ENCODE data around the gene LITAF. TPM values are rescaled to one million over a fixed set of nuclear protein-coding genes. Genes with fewer than 3 reads are reported as not detected.
"Not testable (repeated sequence)": the region's sequence is repeated elsewhere in the genome, so short reads cannot be mapped to it uniquely, and the experiment has no call there.

LITAF gene
- total RNA-seq, 5 donors from 2014 or later (not counting 1 experiment from before 2014, with no cell fraction given): 150 to 256 (median 161) TPM

- Histone ChIP-seq H3K9me3 (no peaks in the 10 kb centered on the region), H3K27me3 (replicated peaks in 1 of 2; ENCODE audit: control insufficient read depth in 2 of 2, extremely low read depth in 1 of 2, insufficient read depth in 2 of 2, low read length in 1 of 2) (no peaks in the 10 kb centered on the region), H3K4me3 (ENCODE audit: control insufficient read depth in 1 of 2, extremely low read depth in 1 of 2, low read length in 1 of 2) (no peak overlapping the region), H3K27ac (ENCODE audit: low read length) (no peak overlapping the region), H3K36me3 (ENCODE audit: control insufficient read depth in 2 of 2, extremely low read depth in 1 of 2, insufficient read depth in 1 of 2, low read length in 1 of 2) (no peaks in the 10 kb centered on the region), H3K4me1 (ENCODE audit: control insufficient read depth in 1 of 2, extremely low read depth in 1 of 2, insufficient read depth in 2 of 2, low read length in 2 of 2) (no peaks in the 10 kb centered on the region)
- 85% methylated on average over 12 of the region's 14 CpGs for WGBS (ENCODE audit: insufficient coverage)
- Mint-ChIP-seq H3K27ac (no peak overlapping the region), H3K4me1 (no peaks in the 10 kb centered on the region), H3K27me3 (no peaks in the 10 kb centered on the region), H3K36me3 (no peaks in the 10 kb centered on the region), H3K4me3 (no peak overlapping the region), H3K9me3 (no peaks in the 10 kb centered on the region)
- CTCF ChIA-PET: interaction anchor here in 1 of 2 donors (0.5 kb wide), 1 partner anchor 1332 kb away, joined by 3 read pairs; no protein-coding TSS in a partner anchor
- DNase-seq (no peak), ATAC-seq (replicated peaks in 1 of 4) (no peak)
- POLR2A ChIA-PET: interaction anchor here in 1 of 2 donors (0.6 kb wide), 1 partner anchor 22 kb away, joined by 3 read pairs; no protein-coding TSS in a partner anchor
These were observed 72.4 kb downstream of the LITAF start for GRCh38 chr16:11514283-11514682.

- H3K27ac ChIP-seq (ENCODE audit: low read length); H3K27ac Mint-ChIP-seq; H3K9me3 ChIP-seq; H3K27me3 ChIP-seq (replicated peaks in 1 of 2; ENCODE audit: control insufficient read depth in 2 of 2, extremely low read depth in 1 of 2, insufficient read depth in 2 of 2, low read length in 1 of 2); DNase-seq; H3K4me1 ChIP-seq (ENCODE audit: control insufficient read depth in 1 of 2, extremely low read depth in 1 of 2, insufficient read depth in 2 of 2, low read length in 2 of 2); H3K9me3 Mint-ChIP-seq; H3K36me3 ChIP-seq (ENCODE audit: control insufficient read depth in 2 of 2, extremely low read depth in 1 of 2, insufficient read depth in 1 of 2, low read length in 1 of 2); H3K4me3 Mint-ChIP-seq; ATAC-seq (replicated peaks in 1 of 4); H3K27me3 Mint-ChIP-seq; POLR2A ChIA-PET; CTCF ChIA-PET; H3K4me1 Mint-ChIP-seq; H3K36me3 Mint-ChIP-seq; H3K4me3 ChIP-seq (ENCODE audit: control insufficient read depth in 1 of 2, extremely low read depth in 1 of 2, low read length in 1 of 2): not testable (repeated sequence)
- WGBS (ENCODE audit: insufficient coverage): 100% methylated on average over 4 of the region's 13 CpGs
These were observed 73.4 kb downstream of the LITAF start for GRCh38 chr16:11513366-11513765.

GRCh38 chr16:11511801-11512200, 74.9 kb downstream of the LITAF start:
- no peaks in the 10 kb centered on the region for H3K36me3 ChIP-seq (ENCODE audit: control insufficient read depth in 2 of 2, extremely low read depth in 1 of 2, insufficient read depth in 1 of 2, low read length in 1 of 2)
- no peaks in the 10 kb centered on the region for H3K9me3 ChIP-seq
- ATAC-seq (replicated peaks in 1 of 4) (no peak), DNase-seq (no peak)
- ChIA-PET POLR2A (no interaction called here), CTCF (no interaction called here)
- no peaks in the 10 kb centered on the region for H3K4me1 ChIP-seq (ENCODE audit: control insufficient read depth in 1 of 2, extremely low read depth in 1 of 2, insufficient read depth in 2 of 2, low read length in 2 of 2)
- WGBS (ENCODE audit: insufficient coverage): 86% methylated on average over 6 of the region's 6 CpGs
- H3K27ac Mint-ChIP-seq: no peak overlapping the region
- no peaks in the 10 kb centered on the region for H3K9me3 Mint-ChIP-seq
- no peaks in the 10 kb centered on the region for H3K27me3 Mint-ChIP-seq
- H3K36me3 Mint-ChIP-seq: no peaks in the 10 kb centered on the region
- no peak overlapping the region for H3K27ac ChIP-seq (ENCODE audit: low read length)
- H3K27me3 ChIP-seq (replicated peaks in 1 of 2; ENCODE audit: control insufficient read depth in 2 of 2, extremely low read depth in 1 of 2, insufficient read depth in 2 of 2, low read length in 1 of 2): peaks cover 0 to 6% of the 10 kb centered on the region in 2 experiments
- no peak overlapping the region for H3K4me3 ChIP-seq (ENCODE audit: control insufficient read depth in 1 of 2, extremely low read depth in 1 of 2, low read length in 1 of 2)
- no peak overlapping the region for H3K4me3 Mint-ChIP-seq
- no peaks in the 10 kb centered on the region for H3K4me1 Mint-ChIP-seq

GRCh38 chr16:11511328-11511727, 75.4 kb downstream of the LITAF start:
- H3K9me3 Mint-ChIP-seq: no peaks in the 10 kb centered on the region
- WGBS (ENCODE audit: insufficient coverage): 100% methylated on average over 1 of the region's 2 CpGs
- Histone ChIP-seq H3K4me3 (ENCODE audit: control insufficient read depth in 1 of 2, extremely low read depth in 1 of 2, low read length in 1 of 2) (no peak overlapping the region), H3K27ac (ENCODE audit: low read length) (no peak overlapping the region), H3K4me1 (ENCODE audit: control insufficient read depth in 1 of 2, extremely low read depth in 1 of 2, insufficient read depth in 2 of 2, low read length in 2 of 2) (no peaks in the 10 kb centered on the region), H3K36me3 (ENCODE audit: control insufficient read depth in 2 of 2, extremely low read depth in 1 of 2, insufficient read depth in 1 of 2, low read length in 1 of 2) (no peaks in the 10 kb centered on the region), H3K9me3 (no peaks in the 10 kb centered on the region), H3K27me3 (replicated peaks in 1 of 2; ENCODE audit: control insufficient read depth in 2 of 2, extremely low read depth in 1 of 2, insufficient read depth in 2 of 2, low read length in 1 of 2) (peaks cover 0 to 9% of the 10 kb centered on the region in 2 experiments)
- POLR2A ChIA-PET: no interaction called here
- CTCF ChIA-PET: no interaction called here
- ATAC-seq (replicated peaks in 1 of 4) (no peak), DNase-seq (no peak)
- H3K27me3 Mint-ChIP-seq: no peaks in the 10 kb centered on the region
- H3K4me3 Mint-ChIP-seq: no peak overlapping the region
- no peaks in the 10 kb centered on the region for H3K36me3 Mint-ChIP-seq
- H3K27ac Mint-ChIP-seq: no peak overlapping the region
- H3K4me1 Mint-ChIP-seq: no peaks in the 10 kb centered on the region

GRCh38 chr16:11510178-11510973, 76.3 kb downstream of the LITAF start:
- no peak overlapping the region for H3K27ac Mint-ChIP-seq
- Histone ChIP-seq H3K4me1 (ENCODE audit: control insufficient read depth in 1 of 2, extremely low read depth in 1 of 2, insufficient read depth in 2 of 2, low read length in 2 of 2) (no peaks in the 10 kb centered on the region), H3K4me3 (ENCODE audit: control insufficient read depth in 1 of 2, extremely low read depth in 1 of 2, low read length in 1 of 2) (no peak overlapping the region), H3K9me3 (no peaks in the 10 kb centered on the region), H3K27me3 (replicated peaks in 1 of 2; ENCODE audit: control insufficient read depth in 2 of 2, extremely low read depth in 1 of 2, insufficient read depth in 2 of 2, low read length in 1 of 2) (peaks cover 0 to 9% of the 10 kb centered on the region in 2 experiments), H3K27ac (ENCODE audit: low read length) (no peak overlapping the region), H3K36me3 (ENCODE audit: control insufficient read depth in 2 of 2, extremely low read depth in 1 of 2, insufficient read depth in 1 of 2, low read length in 1 of 2) (no peaks in the 10 kb centered on the region)
- 81% methylated on average over 11 of the region's 12 CpGs for WGBS (ENCODE audit: insufficient coverage)
- no peaks in the 10 kb centered on the region for H3K9me3 Mint-ChIP-seq
- DNase-seq (no peak), ATAC-seq (replicated peaks in 1 of 4) (no peak)
- ChIA-PET CTCF (interaction anchor here in 1 of 2 donors (0.6 kb wide), 1 partner anchor 321 kb away, joined by 4 read pairs; no protein-coding TSS in a partner anchor), POLR2A (no interaction called here)
- no peaks in the 10 kb centered on the region for H3K36me3 Mint-ChIP-seq
- no peaks in the 10 kb centered on the region for H3K27me3 Mint-ChIP-seq
- no peaks in the 10 kb centered on the region for H3K4me1 Mint-ChIP-seq
- H3K4me3 Mint-ChIP-seq: no peak overlapping the region

GRCh38 chr16:11507991-11508390, 78.7 kb downstream of the LITAF start:
- H3K4me3 ChIP-seq (ENCODE audit: control insufficient read depth in 1 of 2, extremely low read depth in 1 of 2, low read length in 1 of 2): no peak overlapping the region
- no peaks in the 10 kb centered on the region for H3K4me1 ChIP-seq (ENCODE audit: control insufficient read depth in 1 of 2, extremely low read depth in 1 of 2, insufficient read depth in 2 of 2, low read length in 2 of 2)
- ChIA-PET CTCF (no interaction called here), POLR2A (no interaction called here)
- no peaks in the 10 kb centered on the region for H3K4me1 Mint-ChIP-seq
- H3K9me3 Mint-ChIP-seq: no peaks in the 10 kb centered on the region
- H3K9me3 ChIP-seq: no peaks in the 10 kb centered on the region
- DNase-seq (no peak), ATAC-seq (replicated peaks in 1 of 4) (no peak)
- no peak overlapping the region for H3K4me3 Mint-ChIP-seq
- no peak overlapping the region for H3K27ac ChIP-seq (ENCODE audit: low read length)
- peaks cover 0 to 9% of the 10 kb centered on the region in 2 experiments for H3K27me3 ChIP-seq (replicated peaks in 1 of 2; ENCODE audit: control insufficient read depth in 2 of 2, extremely low read depth in 1 of 2, insufficient read depth in 2 of 2, low read length in 1 of 2)
- H3K36me3 ChIP-seq (ENCODE audit: control insufficient read depth in 2 of 2, extremely low read depth in 1 of 2, insufficient read depth in 1 of 2, low read length in 1 of 2): no peaks in the 10 kb centered on the region
- WGBS (ENCODE audit: insufficient coverage): 80% methylated on average over 1 of the region's 3 CpGs
- no peaks in the 10 kb centered on the region for H3K27me3 Mint-ChIP-seq
- no peak overlapping the region for H3K27ac Mint-ChIP-seq
- H3K36me3 Mint-ChIP-seq: no peaks in the 10 kb centered on the region
